Measurements from ENCODE around the gene TMTC1.

Gene TMTC1

GRCh38 chr12:29546000-29546399, 237.7 kb downstream of the TMTC1 start:
- Histone ChIP-seq H2BK12ac (ENCODE audit: low read length) (no peak overlapping the region), H3K79me1 (ENCODE audit: low read length) (no peaks in the 10 kb centered on the region), H3K4me3 (ENCODE audit: low read depth, low read length) (no peak overlapping the region), H3K27me3 (ENCODE audit: insufficient read depth, low read length) (no peaks in the 10 kb centered on the region), H2BK5ac (ENCODE audit: low read depth, low read length, poor library complexity) (no peak overlapping the region), H4K91ac (ENCODE audit: low read depth, low read length) (no peak overlapping the region), H2BK120ac (ENCODE audit: insufficient read depth, low read length, poor library complexity) (no peak overlapping the region), H3K9ac (ENCODE audit: low read length) (no peak overlapping the region), H3K4me1 (ENCODE audit: control insufficient read depth in 1 of 2, insufficient read depth in 2 of 2, low read length in 2 of 2) (no peaks in the 10 kb centered on the region), H3K4ac (ENCODE audit: low read depth, low read length) (no peak overlapping the region), H3K14ac (ENCODE audit: low read length) (no peak overlapping the region), H3K18ac (ENCODE audit: low read length) (no peak overlapping the region), H4K12ac (ENCODE audit: low read depth, low read length) (no peak overlapping the region), H2AK5ac (ENCODE audit: low read length) (no peak overlapping the region), H3K27ac (ENCODE audit: low read depth, low read length) (no peak overlapping the region), H4K8ac (ENCODE audit: low read depth, low read length) (no peak overlapping the region), H3K36me3 (ENCODE audit: control insufficient read depth in 1 of 2, insufficient read depth in 2 of 2, low read length in 2 of 2) (no peaks in the 10 kb centered on the region), H3K9me3 (ENCODE audit: insufficient read depth, low read depth, low read length) (peaks cover 1% of the 10 kb centered on the region), H3K79me2 (ENCODE audit: control insufficient read depth, insufficient read depth, low read length, poor library complexity) (no peaks in the 10 kb centered on the region), H2AFZ (ENCODE audit: insufficient read depth, low read length, poor library complexity) (no peak overlapping the region), H3K4me2 (ENCODE audit: low read length) (no peak overlapping the region), H3K23ac (ENCODE audit: low read length) (peak overlapping the region; percentile 37)
- no peak for DNase-seq
- no CpG with 5 or more reads among the region's 2 CpGs for WGBS (ENCODE audit: extremely low coverage, insufficient coverage, insufficient read length)

GRCh38 chr12:29545102-29545467, 238.7 kb downstream of the TMTC1 start:
- no peak overlapping the region for H2BK120ac ChIP-seq (ENCODE audit: insufficient read depth, low read length, poor library complexity)
- H4K12ac ChIP-seq (ENCODE audit: low read depth, low read length): no peak overlapping the region
- no peak overlapping the region for H2BK5ac ChIP-seq (ENCODE audit: low read depth, low read length, poor library complexity)
- no peaks in the 10 kb centered on the region for H3K4me1 ChIP-seq (ENCODE audit: control insufficient read depth in 1 of 2, insufficient read depth in 2 of 2, low read length in 2 of 2)
- H3K4me2 ChIP-seq (ENCODE audit: low read length): no peak overlapping the region
- H3K9me3 ChIP-seq (ENCODE audit: insufficient read depth, low read depth, low read length): peaks cover 1% of the 10 kb centered on the region
- H2AK5ac ChIP-seq (ENCODE audit: low read length): no peak overlapping the region
- no peak overlapping the region for H4K91ac ChIP-seq (ENCODE audit: low read depth, low read length)
- no peaks in the 10 kb centered on the region for H3K79me1 ChIP-seq (ENCODE audit: low read length)
- no peak overlapping the region for H4K8ac ChIP-seq (ENCODE audit: low read depth, low read length)
- no peak overlapping the region for H3K18ac ChIP-seq (ENCODE audit: low read length)
- no peak overlapping the region for H3K9ac ChIP-seq (ENCODE audit: low read length)
- H3K23ac ChIP-seq (ENCODE audit: low read length): no peak overlapping the region
- no peak overlapping the region for H3K27ac ChIP-seq (ENCODE audit: low read depth, low read length)
- H3K79me2 ChIP-seq (ENCODE audit: control insufficient read depth, insufficient read depth, low read length, poor library complexity): no peaks in the 10 kb centered on the region
- no peak overlapping the region for H2BK12ac ChIP-seq (ENCODE audit: low read length)
- WGBS (ENCODE audit: extremely low coverage, insufficient coverage, insufficient read length): no CpG with 5 or more reads among the region's 4 CpGs
- H3K4ac ChIP-seq (ENCODE audit: low read depth, low read length): no peak overlapping the region
- no peak for DNase-seq
- H3K4me3 ChIP-seq (ENCODE audit: low read depth, low read length): no peak overlapping the region
- no peaks in the 10 kb centered on the region for H3K36me3 ChIP-seq (ENCODE audit: control insufficient read depth in 1 of 2, insufficient read depth in 2 of 2, low read length in 2 of 2)
- no peak overlapping the region for H3K14ac ChIP-seq (ENCODE audit: low read length)
- H3K27me3 ChIP-seq (ENCODE audit: insufficient read depth, low read length): no peaks in the 10 kb centered on the region
- no peak overlapping the region for H2AFZ ChIP-seq (ENCODE audit: insufficient read depth, low read length, poor library complexity)

- no CpG with 5 or more reads among the region's 6 CpGs for WGBS (ENCODE audit: extremely low coverage, insufficient coverage, insufficient read length)
- H3K27me3 ChIP-seq (ENCODE audit: insufficient read depth, low read length): no peaks in the 10 kb centered on the region
- peaks cover 1% of the 10 kb centered on the region for H3K9me3 ChIP-seq (ENCODE audit: insufficient read depth, low read depth, low read length)
These were observed 239.2 kb downstream of the TMTC1 start for GRCh38 chr12:29544428-29545101.

GRCh38 chr12:29543036-29543435, 240.7 kb downstream of the TMTC1 start:
- Histone ChIP-seq H2BK5ac (ENCODE audit: low read depth, low read length, poor library complexity) (no peak overlapping the region), H3K79me1 (ENCODE audit: low read length) (no peaks in the 10 kb centered on the region), H3K23ac (ENCODE audit: low read length) (no peak overlapping the region), H3K14ac (ENCODE audit: low read length) (no peak overlapping the region), H3K4me3 (ENCODE audit: low read depth, low read length) (no peak overlapping the region), H3K27me3 (ENCODE audit: insufficient read depth, low read length) (no peaks in the 10 kb centered on the region), H4K8ac (ENCODE audit: low read depth, low read length) (no peak overlapping the region), H3K79me2 (ENCODE audit: control insufficient read depth, insufficient read depth, low read length, poor library complexity) (no peaks in the 10 kb centered on the region), H4K12ac (ENCODE audit: low read depth, low read length) (no peak overlapping the region), H2BK120ac (ENCODE audit: insufficient read depth, low read length, poor library complexity) (no peak overlapping the region), H3K4me2 (ENCODE audit: low read length) (no peak overlapping the region), H3K9ac (ENCODE audit: low read length) (no peak overlapping the region), H3K4me1 (ENCODE audit: control insufficient read depth in 1 of 2, insufficient read depth in 2 of 2, low read length in 2 of 2) (no peaks in the 10 kb centered on the region), H4K91ac (ENCODE audit: low read depth, low read length) (no peak overlapping the region), H3K9me3 (ENCODE audit: insufficient read depth, low read depth, low read length) (peaks cover 1% of the 10 kb centered on the region), H3K18ac (ENCODE audit: low read length) (no peak overlapping the region), H2AFZ (ENCODE audit: insufficient read depth, low read length, poor library complexity) (no peak overlapping the region), H2AK5ac (ENCODE audit: low read length) (no peak overlapping the region), H2BK12ac (ENCODE audit: low read length) (no peak overlapping the region), H3K4ac (ENCODE audit: low read depth, low read length) (no peak overlapping the region), H3K36me3 (ENCODE audit: control insufficient read depth in 1 of 2, insufficient read depth in 2 of 2, low read length in 2 of 2) (no peaks in the 10 kb centered on the region), H3K27ac (ENCODE audit: low read depth, low read length) (no peak overlapping the region)
- DNase-seq: no peak
- no CpG with 5 or more reads among the region's 4 CpGs for WGBS (ENCODE audit: extremely low coverage, insufficient coverage, insufficient read length)

More at GRCh38 chr12:29544428-29545101, 239.2 kb downstream of the TMTC1 start:
- Histone ChIP-seq H3K27ac (ENCODE audit: low read depth, low read length) (no peak overlapping the region), H3K4me3 (ENCODE audit: low read depth, low read length) (no peak overlapping the region), H3K4ac (ENCODE audit: low read depth, low read length) (no peak overlapping the region), H2BK120ac (ENCODE audit: insufficient read depth, low read length, poor library complexity) (no peak overlapping the region), H4K91ac (ENCODE audit: low read depth, low read length) (no peak overlapping the region), H3K79me2 (ENCODE audit: control insufficient read depth, insufficient read depth, low read length, poor library complexity) (no peaks in the 10 kb centered on the region), H3K23ac (ENCODE audit: low read length) (no peak overlapping the region), H3K14ac (ENCODE audit: low read length) (no peak overlapping the region), H3K9ac (ENCODE audit: low read length) (no peak overlapping the region), H2BK5ac (ENCODE audit: low read depth, low read length, poor library complexity) (no peak overlapping the region), H4K12ac (ENCODE audit: low read depth, low read length) (no peak overlapping the region), H4K8ac (ENCODE audit: low read depth, low read length) (no peak overlapping the region), H2AK5ac (ENCODE audit: low read length) (no peak overlapping the region), H3K79me1 (ENCODE audit: low read length) (no peaks in the 10 kb centered on the region), H3K36me3 (ENCODE audit: control insufficient read depth in 1 of 2, insufficient read depth in 2 of 2, low read length in 2 of 2) (no peaks in the 10 kb centered on the region), H2AFZ (ENCODE audit: insufficient read depth, low read length, poor library complexity) (no peak overlapping the region), H3K4me1 (ENCODE audit: control insufficient read depth in 1 of 2, insufficient read depth in 2 of 2, low read length in 2 of 2) (no peaks in the 10 kb centered on the region), H3K4me2 (ENCODE audit: low read length) (no peak overlapping the region), H2BK12ac (ENCODE audit: low read length) (no peak overlapping the region), H3K18ac (ENCODE audit: low read length) (no peak overlapping the region)
- DNase-seq: no peak

Measured in trophoblast cell (in vitro differentiated cells and primary cell).